LNCaP clone FGC (cell line): ENCODE measurements around the gene PDE8A.

Experiments used
- DNase-seq: peaks from one replicate; pipeline ENCODE4 v3.0.0-alpha.2; 2011; ENCODE audit warnings: low read depth
- H3K4me3 ChIP-seq: 2 replicates; pipeline ENCODE4 v1.5.1; 2011; ENCODE audit warnings: mild to moderate bottlenecking, low read depth, low read length, control low read depth
- TF ChIP-seq, protein P1 (sequence below): IDR thresholded peaks from 2 replicates; pipeline ENCODE4 v1.5.1; 2012; ENCODE audit warnings: mild to moderate bottlenecking; ENCODE audit not compliant: control insufficient read depth, insufficient read depth; ENCODE audit errors: extremely low read depth

Gene PDE8A

GRCh38 chr15:84960391-84961113 is 21.1 kb upstream of the PDE8A start:
- TF ChIP-seq, protein P1, sequence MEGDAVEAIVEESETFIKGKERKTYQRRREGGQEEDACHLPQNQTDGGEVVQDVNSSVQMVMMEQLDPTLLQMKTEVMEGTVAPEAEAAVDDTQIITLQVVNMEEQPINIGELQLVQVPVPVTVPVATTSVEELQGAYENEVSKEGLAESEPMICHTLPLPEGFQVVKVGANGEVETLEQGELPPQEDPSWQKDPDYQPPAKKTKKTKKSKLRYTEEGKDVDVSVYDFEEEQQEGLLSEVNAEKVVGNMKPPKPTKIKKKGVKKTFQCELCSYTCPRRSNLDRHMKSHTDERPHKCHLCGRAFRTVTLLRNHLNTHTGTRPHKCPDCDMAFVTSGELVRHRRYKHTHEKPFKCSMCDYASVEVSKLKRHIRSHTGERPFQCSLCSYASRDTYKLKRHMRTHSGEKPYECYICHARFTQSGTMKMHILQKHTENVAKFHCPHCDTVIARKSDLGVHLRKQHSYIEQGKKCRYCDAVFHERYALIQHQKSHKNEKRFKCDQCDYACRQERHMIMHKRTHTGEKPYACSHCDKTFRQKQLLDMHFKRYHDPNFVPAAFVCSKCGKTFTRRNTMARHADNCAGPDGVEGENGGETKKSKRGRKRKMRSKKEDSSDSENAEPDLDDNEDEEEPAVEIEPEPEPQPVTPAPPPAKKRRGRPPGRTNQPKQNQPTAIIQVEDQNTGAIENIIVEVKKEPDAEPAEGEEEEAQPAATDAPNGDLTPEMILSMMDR, result no peak
- H3K4me3 ChIP-seq, result no peak overlapping the region
- DNase-seq, result no peak

DNA sequence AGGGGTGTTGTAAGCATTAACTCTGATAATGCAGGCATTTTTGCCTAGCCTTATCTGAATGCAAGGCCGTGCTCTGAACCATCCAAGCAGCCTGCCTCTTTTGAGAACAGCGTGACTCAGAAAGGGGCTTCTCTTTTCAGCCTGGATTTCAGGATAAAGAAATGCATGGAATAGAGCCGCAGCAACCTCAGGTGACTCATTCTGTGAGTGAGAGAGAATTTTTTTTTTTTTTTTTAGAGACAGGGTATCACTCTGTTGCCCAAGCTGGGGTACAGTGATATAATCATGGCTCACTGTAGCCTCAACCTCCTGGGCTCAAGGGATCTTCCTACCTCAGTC is 20.6 kb upstream of the PDE8A start:
- no peak for DNase-seq
- no peak overlapping the region for H3K4me3 ChIP-seq
- TF ChIP-seq, protein P1, result no peak

DNA sequence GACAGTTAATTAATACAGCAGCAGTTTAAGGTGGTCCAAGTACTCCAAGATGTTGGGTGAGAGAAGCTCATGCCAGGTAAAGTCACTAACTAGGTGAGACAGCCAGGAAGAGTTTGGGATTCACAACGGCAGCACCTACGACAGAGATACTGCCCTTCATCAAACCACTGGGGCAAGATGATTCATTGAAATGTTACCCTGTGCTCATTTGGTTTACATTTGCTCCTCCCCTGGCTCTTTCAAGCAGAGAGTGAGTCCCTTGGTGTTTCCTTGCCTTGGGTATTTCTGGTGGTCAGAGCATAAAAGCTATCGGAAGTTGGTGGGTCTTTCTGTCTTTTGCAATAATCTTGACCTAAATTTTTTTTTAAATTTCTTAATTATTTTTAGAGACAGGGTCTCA is 19.9 kb upstream of the PDE8A start:
- DNase-seq, result no peak
- TF ChIP-seq, protein P1, result no peak
- H3K4me3 ChIP-seq, result no peak overlapping the region

GRCh38 chr15:84962955-84963354 is 18.7 kb upstream of the PDE8A start:
- H3K4me3 ChIP-seq, result no peak overlapping the region
- no peak for DNase-seq
- TF ChIP-seq, protein P1, result no peak

DNA sequence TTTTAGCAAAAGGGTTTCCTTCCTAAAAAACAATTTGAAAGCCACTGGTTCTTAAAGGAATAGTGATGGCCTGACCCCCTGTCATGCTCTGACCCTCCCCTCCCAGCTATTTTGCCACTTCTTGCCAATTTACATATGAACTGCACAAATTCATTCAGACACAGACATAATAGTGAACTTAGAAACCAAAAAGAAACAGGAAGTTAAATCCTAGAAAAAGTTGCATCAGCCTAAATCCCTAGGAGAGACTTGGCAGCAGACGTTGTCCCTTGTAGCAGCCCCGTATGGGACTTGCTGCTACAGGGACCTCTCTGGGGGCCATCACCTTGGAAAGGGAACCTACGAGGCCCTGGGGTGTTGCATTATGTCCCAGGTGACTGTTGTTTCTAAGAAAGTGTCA is 14.3 kb upstream of the PDE8A start:
- H3K4me3 ChIP-seq, result no peak overlapping the region
- no peak for DNase-seq
- TF ChIP-seq, protein P1, result no peak

GRCh38 chr15:84968301-84968700 is 13.4 kb upstream of the PDE8A start:
- TF ChIP-seq, protein P1, result no peak
- H3K4me3 ChIP-seq, result no peak overlapping the region
- no peak for DNase-seq

- no peak overlapping the region for H3K4me3 ChIP-seq
- no peak for DNase-seq
- TF ChIP-seq, protein P1, result no peak
Observed at GRCh38 chr15:84969257-84969656, 12.4 kb upstream of the PDE8A start.
